Activated CD8-positive, alpha-beta T cell treated with anti-CD3 and anti-CD28 coated beads for 36 hours (primary cell): ENCODE data around the gene TBC1D21. TPM values are rescaled to one million over a fixed set of nuclear protein-coding genes. Genes with fewer than 3 reads are reported as not detected.

Experiments
- ATAC-seq: fragments of 200-7000 bp; cut with Tn5 transposase; one replicate; pipeline ENCODE4 v1.10.0; 2021; ENCODE audit warnings: mild to moderate bottlenecking, moderate library complexity
- CTCF ChIA-PET: fragments of 350-600 bp; sonication (Branson Sonifier 250); formaldehyde crosslinking; loops from one replicate; lab custom pipeline; 2021; ENCODE audit warnings: antibody characterized with exemption; lab: Charles Lee
- POLR2A ChIA-PET: fragments of 350-600 bp; sonication (Branson Sonifier 250); formaldehyde crosslinking; loops from one replicate; lab custom pipeline; 2021; ENCODE audit warnings: antibody characterized with exemption; lab: Charles Lee
- DNase-seq: peaks from one replicate; pipeline ENCODE4 v3.0.0-alpha.2; 2020
- H3K27ac Mint-ChIP-seq: one replicate; pipeline ENCODE4 v1.8.0; 2021; ENCODE audit warnings: mild to moderate bottlenecking, mixed read lengths
- H3K27me3 Mint-ChIP-seq: one replicate; pipeline ENCODE4 v1.8.0; 2021; ENCODE audit warnings: mixed read lengths
- H3K36me3 Mint-ChIP-seq: one replicate; pipeline ENCODE4 v1.8.0; 2021; ENCODE audit warnings: low read depth, mixed read lengths
- H3K4me1 Mint-ChIP-seq: one replicate; pipeline ENCODE4 v1.8.0; 2021; ENCODE audit warnings: low read depth, mixed read lengths
- H3K4me3 Mint-ChIP-seq: one replicate; pipeline ENCODE4 v1.8.0; 2021; ENCODE audit warnings: mild to moderate bottlenecking, moderate library complexity, mixed read lengths
- H3K9me3 Mint-ChIP-seq: one replicate; pipeline ENCODE4 v1.8.0; 2021; ENCODE audit warnings: mixed read lengths
- CTCF ChIP-seq: fragments of 200-600 bp; IDR thresholded peaks from one replicate; pipeline ENCODE4 v1.8.0; 2022; ENCODE audit warnings: antibody characterized with exemption, mild to moderate bottlenecking
- intact Hi-C: fragments of 100-400 bp; cut with micrococcal nuclease; formaldehyde crosslinking; loops from one replicate; pipeline ENCODE4 v1.10.0; 2022
- total RNA-seq, 2 experiments: library from RNA; stranded (reverse); gene quantifications; one replicate each; pipeline ENCODE4 v1.2.3, GENCODE V29; 2021

The TBC1D21 gene
- total RNA-seq, 2 experiments from 2014 or later, result not detected

- POLR2A ChIA-PET, result no interaction called here
- H3K4me1 Mint-ChIP-seq, result no peaks in the 10 kb centered on the region
These were observed 13.5 kb downstream of the TBC1D21 start for GRCh38 chr15:73886717-73887345.

GRCh38 chr15:73887481-73887880 lies 14.1 kb downstream of the TBC1D21 start:
- POLR2A ChIA-PET, result no interaction called here
- Mint-ChIP-seq H3K9me3 (no peaks in the 10 kb centered on the region), H3K4me3 (no peak overlapping the region), H3K27me3 (peaks cover 3% of the 10 kb centered on the region), H3K27ac (no peak overlapping the region), H3K4me1 (no peaks in the 10 kb centered on the region), H3K36me3 (no peaks in the 10 kb centered on the region)
- intact Hi-C loops, result no loop called here
- CTCF ChIA-PET, result interaction anchor here (1.1 to 4.1 kb wide), 2 partner anchors 13 to 77 kb away, joined by 3 to 15 read pairs; partner anchors contain the start of gene TBC1D21
- ATAC-seq (no peak), DNase-seq (no peak)
- TF ChIP-seq CTCF, result no peak

More at GRCh38 chr15:73886717-73887345, 13.5 kb downstream of the TBC1D21 start:
- no peak for DNase-seq
- Mint-ChIP-seq H3K36me3 (no peaks in the 10 kb centered on the region), H3K27me3 (peaks cover 8% of the 10 kb centered on the region), H3K27ac (no peak overlapping the region), H3K9me3 (no peaks in the 10 kb centered on the region), H3K4me3 (no peak overlapping the region)
- CTCF ChIA-PET, result interaction anchor here (4.1 kb wide), 1 partner anchor 13 kb away, joined by 15 read pairs; the partner anchor contains the start of gene TBC1D21
- no peak for ATAC-seq
- TF ChIP-seq CTCF, result no peak
- intact Hi-C loops, result no loop called here

GRCh38 chr15:73888224-73889041 lies 15.1 kb downstream of the TBC1D21 start:
- no peaks in the 10 kb centered on the region for H3K36me3 Mint-ChIP-seq
- no peaks in the 10 kb centered on the region for H3K9me3 Mint-ChIP-seq
- ATAC-seq (no peak), DNase-seq (no peak)
- intact Hi-C loops, result no loop called here
- H3K4me3 Mint-ChIP-seq, result no peak overlapping the region
- no peaks in the 10 kb centered on the region for H3K4me1 Mint-ChIP-seq
- ChIA-PET CTCF (interaction anchor here (0.6 to 4.1 kb wide), 5 partner anchors 9 to 76 kb away, joined by 3 to 15 read pairs (median 3); partner anchors contain the start of gene TBC1D21), POLR2A (no interaction called here)
- no peak for TF ChIP-seq CTCF
- peaks cover 3% of the 10 kb centered on the region for H3K27me3 Mint-ChIP-seq
- H3K27ac Mint-ChIP-seq, result no peak overlapping the region

GRCh38 chr15:73889053-73889761 lies 15.8 kb downstream of the TBC1D21 start:
- POLR2A ChIA-PET, result no interaction called here
- Mint-ChIP-seq H3K27me3 (peaks cover 3% of the 10 kb centered on the region), H3K4me1 (no peaks in the 10 kb centered on the region), H3K4me3 (no peak overlapping the region), H3K27ac (no peak overlapping the region), H3K9me3 (no peaks in the 10 kb centered on the region), H3K36me3 (no peaks in the 10 kb centered on the region)
- TF ChIP-seq CTCF, result no peak
- ATAC-seq, result no peak
- no peak for DNase-seq
- intact Hi-C loops, result no loop called here
- CTCF ChIA-PET, result interaction anchor here (1.7 to 4.1 kb wide), 2 partner anchors 15 to 39 kb away, joined by 4 to 15 read pairs; partner anchors contain the start of gene TBC1D21
